NCI-H82 treated with DMSO at 0.1 percent for 48 hours (cell line): ENCODE measurements around the gene BCL2.

Experiments
- DNase-seq: peaks from one replicate; lab custom pipeline; 2025; ENCODE audit not compliant: unreplicated experiment; lab: John Stamatoyannopoulos, UW

The BCL2 gene

GRCh38 chr18:63161761-63162195, 157.8 kb downstream of the BCL2 start:
- no peak for DNase-seq

GRCh38 chr18:63161032-63161760, 158.4 kb downstream of the BCL2 start:
- DNase-seq, result no peak

GRCh38 chr18:63160172-63160995, 159.2 kb downstream of the BCL2 start:
- DNase-seq, result no peak

- no peak for DNase-seq
These were observed 160.0 kb downstream of the BCL2 start for GRCh38 chr18:63159590-63159989.

- DNase-seq, result no peak
These were observed 160.8 kb downstream of the BCL2 start for GRCh38 chr18:63158676-63159291.

- DNase-seq, result no peak
These were observed 161.4 kb downstream of the BCL2 start for GRCh38 chr18:63158012-63158631.

GRCh38 chr18:63157293-63158011, 162.1 kb downstream of the BCL2 start:
- DNase-seq, result no peak

- DNase-seq, result no peak
These were observed 163.4 kb downstream of the BCL2 start for GRCh38 chr18:63155910-63156773.

GRCh38 chr18:63155169-63155852, 164.3 kb downstream of the BCL2 start:
- DNase-seq, result peak; percentile 40

- DNase-seq, result no peak
These were observed 165.0 kb downstream of the BCL2 start for GRCh38 chr18:63154350-63155152.

- DNase-seq, result no peak
These were observed 166.8 kb downstream of the BCL2 start for GRCh38 chr18:63152791-63153190.

- DNase-seq, result no peak
These were observed 167.5 kb downstream of the BCL2 start for GRCh38 chr18:63152096-63152495.

- no peak for DNase-seq
These were observed 168.0 kb downstream of the BCL2 start for GRCh38 chr18:63151539-63151938.

GRCh38 chr18:63150942-63151421, 168.6 kb downstream of the BCL2 start:
- no peak for DNase-seq

- DNase-seq, result no peak
These were observed 169.2 kb downstream of the BCL2 start for GRCh38 chr18:63150326-63150725.

- DNase-seq, result no peak
These were observed 170.3 kb downstream of the BCL2 start for GRCh38 chr18:63149302-63149587.

GRCh38 chr18:63148449-63149301, 170.9 kb downstream of the BCL2 start:
- DNase-seq, result no peak

- DNase-seq, result no peak
These were observed 171.6 kb downstream of the BCL2 start for GRCh38 chr18:63147973-63148372.
